GM19395 (cell line): ENCODE measurements around the gene TTC28.

Experiments used
- ATAC-seq: cut with Tn5 transposase; IDR thresholded peaks from one replicate; pipeline ENCODE4 v1.9.1; 2021; ENCODE audit warnings: mild to moderate bottlenecking, moderate library complexity; ENCODE audit not compliant: unreplicated experiment

TTC28 gene

GRCh38 chr22:27998511-27999410, 680.9 kb downstream of the TTC28 start:
- ATAC-seq = no peak

GRCh38 chr22:27997538-27997937, 682.1 kb downstream of the TTC28 start:
- ATAC-seq = no peak

- ATAC-seq = no peak
These were observed 682.7 kb downstream of the TTC28 start for GRCh38 chr22:27996981-27997380.

GRCh38 chr22:27996529-27996925, 683.1 kb downstream of the TTC28 start:
- no peak for ATAC-seq

- no peak for ATAC-seq
These were observed 683.7 kb downstream of the TTC28 start for GRCh38 chr22:27995801-27996528.

GRCh38 chr22:27994481-27995331, 684.9 kb downstream of the TTC28 start:
- ATAC-seq = no peak

GRCh38 chr22:27993774-27994350, 685.8 kb downstream of the TTC28 start:
- no peak for ATAC-seq

- no peak for ATAC-seq
These were observed 686.4 kb downstream of the TTC28 start for GRCh38 chr22:27993201-27993635.

- no peak for ATAC-seq
These were observed 687.1 kb downstream of the TTC28 start for GRCh38 chr22:27992294-27993165.

- no peak for ATAC-seq
These were observed 687.9 kb downstream of the TTC28 start for GRCh38 chr22:27991586-27992293.

- ATAC-seq = no peak
These were observed 688.8 kb downstream of the TTC28 start for GRCh38 chr22:27990879-27991278.

- ATAC-seq = no peak
These were observed 689.2 kb downstream of the TTC28 start for GRCh38 chr22:27990451-27990840.

- ATAC-seq = no peak
These were observed 689.7 kb downstream of the TTC28 start for GRCh38 chr22:27989758-27990450.

GRCh38 chr22:27988704-27989103, 690.9 kb downstream of the TTC28 start:
- no peak for ATAC-seq

GRCh38 chr22:27987557-27987956, 692.1 kb downstream of the TTC28 start:
- ATAC-seq = no peak

GRCh38 chr22:27986937-27987336, 692.7 kb downstream of the TTC28 start:
- ATAC-seq = no peak

GRCh38 chr22:27986459-27986858, 693.2 kb downstream of the TTC28 start:
- no peak for ATAC-seq
